ENCODE measurements around the gene TOP3A. TPM values are rescaled to one million over a fixed set of nuclear protein-coding genes. Genes with fewer than 3 reads are reported as not detected.
A peak's percentile ranks its signal among the peaks of the same experiment; 100 is the strongest.

TOP3A gene
- total and polyA plus RNA-seq, 2 of the 13 experiments (the other 11 are each of a cell fraction or from before 2014, with no cell fraction given) = 16.9 to 36.8 TPM

- TF ChIP-seq SIN3A (IDR thresholded peaks at IDR 0.05; ENCODE audit: borderline replicate concordance, low read depth, low read length) = no peak
- TF ChIP-seq ZBTB40 (IDR thresholded peaks at IDR 0.05) = no peak
- no peak for TF ChIP-seq ZBTB40 (CRISPR knock-in tag; IDR thresholded peaks at IDR 0.05)
- no peak for TF ChIP-seq ATF3 (CRISPR knock-in tag; IDR thresholded peaks at IDR 0.05)
- TF ChIP-seq ZFP82 (CRISPR knock-in tag; IDR thresholded peaks at IDR 0.05; ENCODE audit: borderline replicate concordance) = no peak
- TF ChIP-seq ZBTB7A (CRISPR knock-in tag; IDR thresholded peaks at IDR 0.05) = no peak
- no peak for TF ChIP-seq ZBTB25 (CRISPR knock-in tag; IDR thresholded peaks at IDR 0.05)
- no peak for TF ChIP-seq ZBTB8A (CRISPR knock-in tag; IDR thresholded peaks at IDR 0.05; ENCODE audit: borderline replicate concordance, low read depth)
- TF ChIP-seq ZNF646 (CRISPR knock-in tag; IDR thresholded peaks at IDR 0.05) = no peak
- 0 out of 2 replicates have a peak, but pooled peaks have one; percentile 23 for TF ChIP-seq NKX3-1 (CRISPR knock-in tag; IDR thresholded peaks at IDR 0.05)
- TF ChIP-seq CBX5 (CRISPR knock-in tag; IDR thresholded peaks at IDR 0.05; ENCODE audit: borderline replicate concordance) = no peak
- TF ChIP-seq NCOA1 (CRISPR knock-in tag; IDR thresholded peaks at IDR 0.05) = 0 out of 2 replicates have a peak, but pooled peaks have one; percentile 17
These were observed 55.0 kb downstream of the TOP3A start (continued) for GRCh38 chr17:18259621-18260331.

Data from HepG2 (cell line).